Measurements from ENCODE around the gene STAT4. TPM values are rescaled to one million over a fixed set of nuclear protein-coding genes. Genes with fewer than 3 reads are reported as not detected.

The STAT4 gene
- polyA plus RNA-seq, 1 donor (not counting 4 experiments of a cell fraction or from before 2014, with no cell fraction given) = 2.0 TPM

DNA sequence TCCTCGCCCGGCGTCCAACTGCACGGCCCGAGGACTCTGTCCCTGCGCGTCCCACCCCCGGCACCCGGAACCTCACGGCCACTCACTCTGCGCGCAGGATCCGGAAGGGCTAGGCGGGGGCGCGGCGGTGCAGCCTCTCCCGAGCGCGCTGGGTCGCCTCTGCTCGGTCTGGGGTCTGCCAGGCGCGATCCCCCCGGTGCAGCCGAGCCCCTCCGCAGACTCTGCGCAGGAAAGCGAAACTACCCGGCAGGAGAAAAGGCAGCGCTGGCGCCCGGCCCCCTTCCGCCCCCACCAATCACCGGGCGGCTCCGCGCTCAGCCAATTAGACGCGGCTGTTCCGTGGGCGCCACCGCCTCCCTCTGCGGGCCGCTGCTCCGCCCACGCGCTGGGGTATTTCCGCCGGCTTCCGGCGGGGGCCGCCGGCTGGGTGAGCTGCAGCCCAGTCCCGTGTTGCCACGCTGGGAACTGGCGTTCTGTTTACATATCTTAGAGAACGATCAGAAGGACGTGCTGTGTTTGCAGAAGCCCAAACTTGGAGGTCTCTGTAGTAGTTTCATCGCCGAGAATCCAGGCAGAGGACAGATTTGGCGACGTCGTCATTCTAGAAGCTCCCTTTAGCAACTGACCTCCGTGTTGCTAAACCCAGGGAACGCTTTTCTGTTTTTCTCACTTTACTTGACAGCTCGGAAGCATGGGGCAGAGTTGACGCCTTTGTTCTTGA lies 136.7 kb downstream of the STAT4 start, which contains the start of gene STAT1:
TSS of gene STAT1 (minus strand) at position 240 of the 721 bp plus-strand sequence. CDS start 4,168 bp downstream, outside the sequence.
- no peak for TF ChIP-seq EZH2 (IDR thresholded peaks at IDR 0.05; ENCODE audit: low read length)
- TF ChIP-seq, protein P1, sequence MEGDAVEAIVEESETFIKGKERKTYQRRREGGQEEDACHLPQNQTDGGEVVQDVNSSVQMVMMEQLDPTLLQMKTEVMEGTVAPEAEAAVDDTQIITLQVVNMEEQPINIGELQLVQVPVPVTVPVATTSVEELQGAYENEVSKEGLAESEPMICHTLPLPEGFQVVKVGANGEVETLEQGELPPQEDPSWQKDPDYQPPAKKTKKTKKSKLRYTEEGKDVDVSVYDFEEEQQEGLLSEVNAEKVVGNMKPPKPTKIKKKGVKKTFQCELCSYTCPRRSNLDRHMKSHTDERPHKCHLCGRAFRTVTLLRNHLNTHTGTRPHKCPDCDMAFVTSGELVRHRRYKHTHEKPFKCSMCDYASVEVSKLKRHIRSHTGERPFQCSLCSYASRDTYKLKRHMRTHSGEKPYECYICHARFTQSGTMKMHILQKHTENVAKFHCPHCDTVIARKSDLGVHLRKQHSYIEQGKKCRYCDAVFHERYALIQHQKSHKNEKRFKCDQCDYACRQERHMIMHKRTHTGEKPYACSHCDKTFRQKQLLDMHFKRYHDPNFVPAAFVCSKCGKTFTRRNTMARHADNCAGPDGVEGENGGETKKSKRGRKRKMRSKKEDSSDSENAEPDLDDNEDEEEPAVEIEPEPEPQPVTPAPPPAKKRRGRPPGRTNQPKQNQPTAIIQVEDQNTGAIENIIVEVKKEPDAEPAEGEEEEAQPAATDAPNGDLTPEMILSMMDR (optimal IDR thresholded peaks at IDR 0.05 in 1 of 3, IDR thresholded peaks at IDR 0.05 in 1 of 3, conservative IDR thresholded peaks at IDR 0.05 in 1 of 3; ENCODE audit: extremely low read depth in 1 of 3, insufficient read depth in 2 of 3, low read length in 3 of 3) = no peak
- dilution Hi-C loops (cut with MboI; ENCODE audit: extremely low pct_ligation_motif_present, low sequenced_read_pairs) = no loop called here
- no peaks in the 10 kb centered on the region for H3K9me3 ChIP-seq (ENCODE audit: control insufficient read depth, low read depth, low read length)
- peaks cover 0 to 9% of the 10 kb centered on the region in 2 experiments for H3K36me3 ChIP-seq (ENCODE audit: control insufficient read depth in 2 of 2, extremely low read depth in 1 of 2, insufficient read depth in 2 of 2, low read length in 2 of 2)
- peak within 1 kb of the TSS; percentile 95 for H3K9ac ChIP-seq (ENCODE audit: control insufficient read depth, extremely low read depth, insufficient read depth, low read length)
- H3K4me1 ChIP-seq (ENCODE audit: control insufficient read depth, extremely low read depth, insufficient read depth, low read length) = peaks cover 18% of the 10 kb centered on the region
- FAIRE-seq (no peak), DNase-seq (ENCODE audit: low read depth, low spot score) (no peak)
- no peaks in the 10 kb centered on the region for H3K9me1 ChIP-seq (ENCODE audit: control insufficient read depth, extremely low read depth, insufficient read depth, low read length)
- H2AFZ ChIP-seq (ENCODE audit: control insufficient read depth, low read length) = peak within 1 kb of the TSS; percentile 53
- H3K27ac ChIP-seq (ENCODE audit: control insufficient read depth, insufficient read depth, low read length) = peak within 1 kb of the TSS; percentile 74
- H3K79me2 ChIP-seq (ENCODE audit: control insufficient read depth, insufficient read depth, low read length) = peaks cover 35% of the 10 kb centered on the region
- peak within 1 kb of the TSS; percentile 87 to 96 (median 96) for H3K4me3 ChIP-seq (ENCODE audit: control insufficient read depth in 2 of 3, extremely low read depth in 1 of 3, insufficient read depth in 2 of 3, low read depth in 1 of 3, low read length in 3 of 3)
- no peaks in the 10 kb centered on the region for H3K27me3 ChIP-seq (ENCODE audit: control insufficient read depth, extremely low read depth, insufficient read depth, low read length)
- H4K20me1 ChIP-seq (ENCODE audit: control insufficient read depth, extremely low read depth, insufficient read depth, low read length) = no peaks in the 10 kb centered on the region
- peak within 1 kb of the TSS; percentile 90 for H3K4me2 ChIP-seq (ENCODE audit: control insufficient read depth, extremely low read depth, insufficient read depth, low read depth, low read length)

DNA sequence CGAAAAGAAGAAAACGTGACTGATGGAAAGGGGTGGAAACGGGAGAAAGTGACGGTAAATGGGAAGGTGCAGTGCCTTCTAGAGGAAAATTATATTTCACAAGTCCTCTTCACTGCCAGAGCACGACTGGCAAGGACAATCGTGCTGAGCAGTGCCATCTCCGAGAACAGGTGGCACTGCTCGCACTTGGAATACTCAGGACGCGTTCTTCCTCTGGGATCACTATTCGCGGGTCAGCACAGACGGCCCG lies 137.2 kb downstream of the STAT4 start:
- Histone ChIP-seq H3K27me3 (ENCODE audit: control insufficient read depth, extremely low read depth, insufficient read depth, low read length) (no peaks in the 10 kb centered on the region), H2AFZ (ENCODE audit: control insufficient read depth, low read length) (peak overlapping the region; percentile 53), H3K36me3 (ENCODE audit: control insufficient read depth in 2 of 2, extremely low read depth in 1 of 2, insufficient read depth in 2 of 2, low read length in 2 of 2) (peaks cover 0 to 12% of the 10 kb centered on the region in 2 experiments), H3K4me1 (ENCODE audit: control insufficient read depth, extremely low read depth, insufficient read depth, low read length) (peaks cover 18% of the 10 kb centered on the region), H3K9me1 (ENCODE audit: control insufficient read depth, extremely low read depth, insufficient read depth, low read length) (no peaks in the 10 kb centered on the region), H4K20me1 (ENCODE audit: control insufficient read depth, extremely low read depth, insufficient read depth, low read length) (no peaks in the 10 kb centered on the region), H3K4me3 (ENCODE audit: control insufficient read depth in 2 of 3, extremely low read depth in 1 of 3, insufficient read depth in 2 of 3, low read depth in 1 of 3, low read length in 3 of 3) (peak overlapping the region; percentile 87 to 96 (median 96)), H3K27ac (ENCODE audit: control insufficient read depth, insufficient read depth, low read length) (peak overlapping the region; percentile 74), H3K9ac (ENCODE audit: control insufficient read depth, extremely low read depth, insufficient read depth, low read length) (peak overlapping the region; percentile 95), H3K9me3 (ENCODE audit: control insufficient read depth, low read depth, low read length) (no peaks in the 10 kb centered on the region), H3K4me2 (ENCODE audit: control insufficient read depth, extremely low read depth, insufficient read depth, low read depth, low read length) (peak overlapping the region; percentile 90), H3K79me2 (ENCODE audit: control insufficient read depth, insufficient read depth, low read length) (peaks cover 35% of the 10 kb centered on the region)
- DNase-seq (ENCODE audit: low read depth, low spot score) (no peak), FAIRE-seq (no peak)
- TF ChIP-seq, protein P1 (optimal IDR thresholded peaks at IDR 0.05 in 1 of 3, IDR thresholded peaks at IDR 0.05 in 1 of 3, conservative IDR thresholded peaks at IDR 0.05 in 1 of 3; ENCODE audit: extremely low read depth in 1 of 3, insufficient read depth in 2 of 3, low read length in 3 of 3) = no peak
- no peak for TF ChIP-seq EZH2 (IDR thresholded peaks at IDR 0.05; ENCODE audit: low read length)
- dilution Hi-C loops (cut with MboI; ENCODE audit: extremely low pct_ligation_motif_present, low sequenced_read_pairs) = no loop called here

All from keratinocyte (primary cell).